Tibial nerve (tissue), 4 donors: ENCODE measurements around the gene IRF4. TPM values are rescaled to one million over a fixed set of nuclear protein-coding genes. Genes with fewer than 3 reads are reported as not detected.

Experiments
- DNase-seq, 2 donors: peaks; one replicate each; pipeline ENCODE4 v3.0.0-alpha.2; 2019; ENCODE audit warnings: low spot score in 2 of 2
- H3K27ac ChIP-seq, 4 donors: fragments of 200-600 bp; sonication (generic) in 3 of 4; one replicate each; pipeline ENCODE4 v1.5.1; 2017 to 2019; ENCODE audit warnings: mild to moderate bottlenecking in 1 of 4
- H3K27me3 ChIP-seq, 2 donors: fragments of 200-600 bp; sonication (generic) in 1 of 2; one replicate each; pipeline versions ENCODE4 v1.5.1 to v1.6.0; 2017 to 2019
- H3K36me3 ChIP-seq, 3 donors: fragments of 200-600 bp; sonication (generic); one replicate each; pipeline ENCODE4 v1.5.1; 2018 to 2019
- H3K4me1 ChIP-seq, 4 donors: fragments of 200-600 bp; sonication (generic) in 3 of 4; one replicate each; pipeline ENCODE4 v1.5.1; 2017 to 2019
- H3K4me3 ChIP-seq, 4 donors: fragments of 200-600 bp; sonication (generic) in 3 of 4; one replicate each; pipeline ENCODE4 v1.5.1; 2017 to 2019; ENCODE audit warnings: mild to moderate bottlenecking in 1 of 4, moderate library complexity in 1 of 4
- H3K9me3 ChIP-seq, 4 donors: fragments of 200-600 bp; sonication (generic) in 3 of 4; one replicate each; pipeline ENCODE4 v1.5.1; 2017 to 2019
- CTCF ChIP-seq, 5 experiments: fragments of 200-600 bp in 3 of 5; fragments of 450-650 bp in 2 of 5; sonication (generic) in 3 of 5; IDR thresholded peaks; one replicate each; pipeline ENCODE4 v1.5.1; 2016 to 2019; ENCODE audit warnings: antibody characterized with exemption in 5 of 5, mild to moderate bottlenecking in 3 of 5, moderate library complexity in 2 of 5
- EP300 ChIP-seq, 2 donors: sonication (generic); formaldehyde crosslinking; IDR thresholded peaks; one replicate each; pipeline ENCODE4 v1.6.1; 2017; ENCODE audit warnings: antibody characterized with exemption in 2 of 2, mild to moderate bottlenecking in 1 of 2
- POLR2A ChIP-seq, 2 donors: fragments of 450-650 bp; IDR thresholded peaks; one replicate each; pipeline ENCODE4 v1.6.1; 2017; ENCODE audit warnings: antibody characterized with exemption in 2 of 2, mild to moderate bottlenecking in 2 of 2, moderate library complexity in 2 of 2
- WGBS, 2 donors: methylation state at CpG; one replicate each; pipeline ENCODE4 v1.1.5; 2018; 5-methylcytosine and 5-hydroxymethylcytosine counted together
- total RNA-seq, 4 donors: library from RNA; depleted of rRNA; stranded (reverse); fragments of >200 nt; gene quantifications; one replicate each; pipeline ENCODE4 v1.1.0, GENCODE V29; 2016

IRF4 gene
- total RNA-seq, 4 donors from 2014 or later = 0.22 to 6.9 (median 2.3) TPM

DNA sequence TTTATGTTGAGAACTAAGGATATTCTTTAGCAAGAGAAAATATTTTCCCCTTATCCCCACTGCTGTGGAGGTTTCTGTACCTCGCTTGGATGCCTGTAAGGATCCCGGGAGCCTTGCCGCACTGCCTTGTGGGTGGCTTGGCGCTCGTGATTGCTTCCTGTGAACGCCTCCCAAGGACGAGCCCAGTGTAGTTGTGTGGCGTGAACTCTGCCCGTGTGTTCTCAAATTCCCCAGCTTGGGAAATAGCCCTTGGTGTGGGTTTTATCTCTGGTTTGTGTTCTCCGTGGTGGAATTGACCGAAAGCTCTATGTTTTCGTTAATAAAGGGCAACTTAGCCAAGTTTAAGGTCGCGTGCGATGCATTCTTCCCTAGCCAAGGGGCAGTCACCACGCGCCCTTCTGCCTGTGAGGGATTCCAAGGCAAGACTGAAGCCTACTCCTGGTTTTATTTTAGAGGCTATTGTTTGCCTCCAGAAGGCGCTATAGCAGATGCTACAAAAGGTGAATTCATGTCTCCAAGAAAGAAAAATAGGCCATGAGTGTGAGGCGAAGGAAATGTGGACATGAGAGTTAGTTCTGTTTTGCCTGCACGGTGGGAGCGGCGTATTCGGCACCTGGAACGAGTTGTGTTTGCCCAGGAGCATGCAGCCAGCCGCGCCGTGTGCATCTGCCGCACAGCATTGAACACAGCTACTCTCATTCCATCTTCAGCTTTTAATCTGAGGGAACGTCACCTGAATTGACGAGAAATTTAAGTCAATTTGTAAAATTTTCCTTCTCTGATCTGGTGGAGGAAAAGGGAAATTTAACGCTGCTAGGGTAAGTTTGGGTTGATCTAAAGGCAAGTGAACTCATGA lies 40.3 kb upstream of the IRF4 start:
- Histone ChIP-seq H3K27me3 (no peaks in the 10 kb centered on the region), H3K36me3 (peaks cover 0 to 48% (median 0%) of the 10 kb centered on the region in 3 donors), H3K4me3 (no peak overlapping the region), H3K4me1 (no peaks in the 10 kb centered on the region), H3K9me3 (no peaks in the 10 kb centered on the region), H3K27ac (no peak overlapping the region)
- no peak for DNase-seq
- TF ChIP-seq CTCF (IDR thresholded peaks at IDR 0.05) = no peak
- no peak for TF ChIP-seq POLR2A (IDR thresholded peaks at IDR 0.05)
- no peak for TF ChIP-seq EP300 (IDR thresholded peaks at IDR 0.05)
- 83 to 84% methylated on average over 31 of the region's 31 CpGs for WGBS, 2 donors

DNA sequence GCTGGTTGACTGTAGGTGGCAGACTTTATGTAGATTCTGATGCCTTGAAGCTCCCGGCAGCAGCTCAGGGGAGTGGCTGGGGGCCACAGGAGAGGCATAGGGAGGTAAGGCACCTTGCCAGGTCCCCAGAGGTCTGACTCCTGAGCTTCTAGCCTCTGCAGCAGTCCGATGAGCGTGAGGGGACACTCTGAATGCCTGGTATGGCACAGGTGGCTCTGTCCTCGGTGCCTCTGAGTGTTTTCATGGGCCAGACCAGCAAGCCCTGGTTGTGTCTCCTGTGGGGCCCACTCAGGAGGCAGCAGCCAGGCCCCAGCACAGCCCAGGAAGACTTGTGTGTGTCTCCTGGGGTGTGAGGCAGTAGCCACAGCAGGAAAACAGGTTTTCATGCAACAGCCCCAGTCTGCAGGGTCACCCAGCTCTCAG lies 39.7 kb upstream of the IRF4 start:
- DNase-seq = no peak
- Histone ChIP-seq H3K36me3 (peaks cover 0 to 48% (median 0%) of the 10 kb centered on the region in 3 donors), H3K27ac (no peak overlapping the region), H3K4me3 (no peak overlapping the region), H3K9me3 (no peaks in the 10 kb centered on the region), H3K27me3 (no peaks in the 10 kb centered on the region), H3K4me1 (no peaks in the 10 kb centered on the region)
- 77 to 78% methylated on average over 4 of the region's 4 CpGs for WGBS, 2 donors
- TF ChIP-seq EP300 (IDR thresholded peaks at IDR 0.05) (no peak), POLR2A (IDR thresholded peaks at IDR 0.05) (no peak), CTCF (IDR thresholded peaks at IDR 0.05) (no peak)

DNA sequence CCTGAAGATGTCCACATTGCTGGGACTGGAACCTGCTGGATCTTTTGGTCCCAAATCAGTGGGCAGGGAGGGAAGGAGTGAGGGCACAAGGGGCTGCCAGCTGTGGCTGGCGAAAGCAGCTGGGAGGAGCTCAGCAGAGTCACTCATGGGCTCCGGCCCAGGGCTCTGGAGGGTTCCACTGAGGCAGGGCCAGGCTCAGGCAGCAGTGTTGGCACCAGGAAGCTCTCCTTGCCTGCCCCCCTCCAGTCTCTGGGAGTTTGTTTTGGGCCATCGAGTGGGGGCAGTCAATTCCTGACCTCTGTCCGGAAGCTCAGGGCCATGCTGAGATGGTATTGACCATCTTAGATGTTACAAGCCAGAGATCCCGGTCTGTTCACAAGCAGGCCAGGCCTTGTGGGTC lies 39.1 kb upstream of the IRF4 start:
- H3K27ac ChIP-seq = no peak overlapping the region
- H3K9me3 ChIP-seq = no peaks in the 10 kb centered on the region
- peaks cover 0 to 46% (median 0%) of the 10 kb centered on the region in 3 donors for H3K36me3 ChIP-seq
- no peak overlapping the region for H3K4me3 ChIP-seq
- no peak for DNase-seq
- no peak for TF ChIP-seq POLR2A (IDR thresholded peaks at IDR 0.05)
- no peak for TF ChIP-seq EP300 (IDR thresholded peaks at IDR 0.05)
- TF ChIP-seq CTCF (IDR thresholded peaks at IDR 0.05) = no peak
- no peaks in the 10 kb centered on the region for H3K27me3 ChIP-seq
- WGBS, 2 donors = 72 to 86% methylated on average over 5 of the region's 5 CpGs
- H3K4me1 ChIP-seq = no peaks in the 10 kb centered on the region

GRCh38 chr6:352896-353470 lies 38.6 kb upstream of the IRF4 start:
- H3K27ac ChIP-seq = no peak overlapping the region
- H3K9me3 ChIP-seq = no peaks in the 10 kb centered on the region
- no peaks in the 10 kb centered on the region for H3K27me3 ChIP-seq
- no peak overlapping the region for H3K4me3 ChIP-seq
- H3K4me1 ChIP-seq = no peaks in the 10 kb centered on the region
- WGBS, 2 donors = 76 to 79% methylated on average over 11 of the region's 11 CpGs
- DNase-seq = no peak
- peaks cover 0 to 41% (median 0%) of the 10 kb centered on the region in 3 donors for H3K36me3 ChIP-seq
- no peak for TF ChIP-seq CTCF (IDR thresholded peaks at IDR 0.05)
- TF ChIP-seq EP300 (IDR thresholded peaks at IDR 0.05) = no peak
- no peak for TF ChIP-seq POLR2A (IDR thresholded peaks at IDR 0.05)
